ENCODE measurements around the gene RNU1-1. TPM values are rescaled to one million over a fixed set of nuclear protein-coding genes. Genes with fewer than 3 reads are reported as not detected.
"Not testable (repeated sequence)": the region's sequence is repeated elsewhere in the genome, so short reads cannot be mapped to it uniquely, and the experiment has no call there.

Gene RNU1-1
- total and polyA plus RNA-seq, 2 donors from 2014 or later = 26.8 to 8,605 TPM

DNA sequence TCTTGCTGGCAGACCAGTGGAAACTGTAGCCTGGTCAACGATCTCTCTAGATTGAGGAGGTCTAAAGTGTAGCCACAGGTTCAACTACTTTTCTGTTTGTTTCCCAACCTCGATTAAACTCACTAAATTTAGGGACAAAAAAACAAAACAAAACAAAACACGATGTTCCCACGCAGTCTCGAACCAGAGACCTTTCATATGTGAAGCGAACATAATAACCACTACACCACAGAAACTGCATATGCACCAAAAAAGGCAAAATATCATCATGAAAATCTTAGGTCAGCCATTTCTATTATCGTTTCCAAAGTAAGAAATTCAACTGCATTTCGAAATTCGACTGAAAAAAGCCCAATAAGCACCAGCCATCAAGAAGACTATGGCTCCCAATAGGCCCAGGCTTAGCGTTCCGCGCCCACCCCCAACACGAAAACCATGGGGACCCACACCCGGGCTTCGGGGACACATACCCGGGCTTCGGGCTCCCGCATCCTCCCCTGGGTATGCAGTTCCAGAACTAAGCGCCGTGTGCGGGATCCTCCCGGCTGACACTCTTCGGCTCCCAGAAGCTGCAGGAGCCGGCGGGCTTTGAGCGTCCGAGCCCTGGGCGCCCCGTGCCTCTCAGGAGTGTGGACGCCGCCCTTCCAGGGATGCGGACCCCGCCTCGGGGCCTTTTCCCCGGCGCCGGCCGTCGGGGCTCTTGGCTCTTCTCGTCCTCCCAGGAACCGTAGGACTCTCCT lies 33.6 kb upstream of the RNU1-1 start:
- intact Hi-C loops (cut with DNase I); H3K27ac ChIP-seq (ENCODE audit: low read depth in 2 of 2, low read length in 2 of 2); H3K9me3 ChIP-seq (ENCODE audit: control insufficient read depth in 2 of 3, insufficient read depth in 1 of 3, low read length in 3 of 3); H3K9ac ChIP-seq (ENCODE audit: low read length in 3 of 3); FAIRE-seq; H3K36me3 ChIP-seq (ENCODE audit: control insufficient read depth in 2 of 3, insufficient read depth in 3 of 3, low read length in 3 of 3); DNase-seq; H3K4me3 ChIP-seq (ENCODE audit: low read length in 3 of 3); H3K27me3 ChIP-seq (ENCODE audit: control insufficient read depth, insufficient read depth, low read length); H3K4me1 ChIP-seq (ENCODE audit: control insufficient read depth in 2 of 3, insufficient read depth in 2 of 3, low read depth in 1 of 3, low read length in 3 of 3): not testable (repeated sequence)

DNA sequence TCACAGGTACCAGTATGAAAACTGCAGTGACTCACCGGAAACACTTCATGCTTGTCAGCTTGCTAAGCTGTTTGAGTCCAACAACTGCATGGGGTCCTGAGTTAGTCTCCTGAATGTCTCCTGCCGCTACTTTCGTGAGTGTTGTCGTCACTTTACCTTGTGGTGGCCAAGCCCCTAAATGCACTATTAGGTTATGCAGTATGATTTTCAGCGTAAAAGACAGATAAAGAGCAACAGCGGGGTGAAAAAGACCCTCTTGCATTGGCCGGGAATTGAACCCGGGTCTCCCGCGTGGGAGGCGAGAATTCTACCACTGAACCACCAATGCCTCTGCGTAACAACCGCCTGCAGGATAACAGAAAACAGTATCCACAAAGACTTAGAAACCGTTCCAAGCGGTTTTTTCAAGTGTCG lies 31.6 kb upstream of the RNU1-1 start:
- H3K4me3 ChIP-seq (ENCODE audit: low read length in 3 of 3); FAIRE-seq; intact Hi-C loops (cut with DNase I); H3K9ac ChIP-seq (ENCODE audit: low read length in 3 of 3); H3K36me3 ChIP-seq (ENCODE audit: control insufficient read depth in 2 of 3, insufficient read depth in 3 of 3, low read length in 3 of 3); H3K27ac ChIP-seq (ENCODE audit: low read depth in 2 of 2, low read length in 2 of 2); H3K27me3 ChIP-seq (ENCODE audit: control insufficient read depth, insufficient read depth, low read length); H3K9me3 ChIP-seq (ENCODE audit: control insufficient read depth in 2 of 3, insufficient read depth in 1 of 3, low read length in 3 of 3); H3K4me1 ChIP-seq (ENCODE audit: control insufficient read depth in 2 of 3, insufficient read depth in 2 of 3, low read depth in 1 of 3, low read length in 3 of 3): not testable (repeated sequence)
- DNase-seq = peak in 4 of 5 donors; percentile 30 to 59 (median 35)

DNA sequence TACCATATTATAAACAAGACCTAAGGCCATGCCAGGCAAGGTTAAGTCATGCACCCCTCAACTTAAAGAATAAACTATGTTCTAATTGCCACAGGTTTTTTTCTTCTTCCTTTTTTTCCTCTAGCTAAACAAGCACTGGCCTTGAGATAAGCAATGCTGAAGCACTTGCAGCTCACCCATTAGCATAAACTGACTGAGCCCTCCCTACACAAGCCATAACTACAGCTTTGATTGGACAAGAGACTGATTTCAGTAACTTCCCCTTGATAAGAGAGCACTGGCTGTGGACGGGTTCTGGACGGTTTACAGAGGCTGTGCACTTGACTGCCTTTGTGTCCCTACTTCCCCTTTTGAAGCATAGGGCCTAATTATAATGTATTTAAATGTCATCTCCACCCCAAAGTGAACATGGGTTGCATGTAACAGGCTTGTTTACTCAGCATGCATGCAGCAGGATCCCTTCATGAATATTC lies 26.4 kb upstream of the RNU1-1 start:
- H3K27me3 ChIP-seq (ENCODE audit: control insufficient read depth, insufficient read depth, low read length); H3K9ac ChIP-seq (ENCODE audit: low read length in 3 of 3); FAIRE-seq; H3K9me3 ChIP-seq (ENCODE audit: control insufficient read depth in 2 of 3, insufficient read depth in 1 of 3, low read length in 3 of 3); H3K4me1 ChIP-seq (ENCODE audit: control insufficient read depth in 2 of 3, insufficient read depth in 2 of 3, low read depth in 1 of 3, low read length in 3 of 3); H3K36me3 ChIP-seq (ENCODE audit: control insufficient read depth in 2 of 3, insufficient read depth in 3 of 3, low read length in 3 of 3); intact Hi-C loops (cut with DNase I); H3K27ac ChIP-seq (ENCODE audit: low read depth in 2 of 2, low read length in 2 of 2); H3K4me3 ChIP-seq (ENCODE audit: low read length in 3 of 3); DNase-seq: not testable (repeated sequence)

DNA sequence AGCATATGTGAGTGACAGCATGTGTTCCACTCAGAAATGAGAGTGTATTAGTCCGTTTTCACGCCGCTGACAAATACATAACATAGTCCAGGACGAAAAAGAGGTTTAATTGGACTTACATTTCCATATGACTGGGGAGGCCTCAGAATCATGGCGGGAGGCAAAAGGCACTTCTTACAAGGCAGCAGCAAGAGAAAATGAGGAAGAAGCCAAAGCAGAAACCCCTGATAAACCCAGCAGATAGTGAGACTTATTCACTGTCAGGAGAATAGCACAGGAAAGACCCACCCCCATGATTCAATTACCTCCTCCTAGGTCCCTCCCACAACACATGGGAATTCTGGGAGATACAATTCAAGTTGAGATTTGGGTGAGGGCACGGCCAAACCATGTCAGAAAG lies 23.4 kb upstream of the RNU1-1 start:
- H3K36me3 ChIP-seq (ENCODE audit: control insufficient read depth in 2 of 3, insufficient read depth in 3 of 3, low read length in 3 of 3); H3K27me3 ChIP-seq (ENCODE audit: control insufficient read depth, insufficient read depth, low read length); H3K4me1 ChIP-seq (ENCODE audit: control insufficient read depth in 2 of 3, insufficient read depth in 2 of 3, low read depth in 1 of 3, low read length in 3 of 3); DNase-seq; FAIRE-seq; H3K4me3 ChIP-seq (ENCODE audit: low read length in 3 of 3); H3K9me3 ChIP-seq (ENCODE audit: control insufficient read depth in 2 of 3, insufficient read depth in 1 of 3, low read length in 3 of 3); H3K27ac ChIP-seq (ENCODE audit: low read depth in 2 of 2, low read length in 2 of 2); H3K9ac ChIP-seq (ENCODE audit: low read length in 3 of 3); intact Hi-C loops (cut with DNase I): not testable (repeated sequence)

DNA sequence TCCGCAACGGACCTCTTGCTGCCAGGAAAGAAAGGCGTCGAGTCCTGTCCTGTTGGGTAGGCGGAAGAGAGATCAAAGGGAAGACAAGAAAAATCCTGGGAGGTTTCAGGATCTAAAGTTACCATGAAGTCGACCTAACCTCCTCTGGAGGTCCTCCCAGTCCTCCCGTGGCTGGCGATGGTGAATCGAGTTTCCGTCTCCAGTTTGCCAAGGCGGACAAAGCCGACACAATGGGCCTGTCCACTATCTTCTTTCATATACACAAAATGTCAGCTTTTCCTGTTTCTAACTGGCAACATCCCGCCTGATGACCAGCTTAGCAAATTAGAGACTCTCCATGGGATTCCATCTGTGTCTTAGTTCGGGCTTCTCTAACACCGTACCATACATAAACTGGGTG lies 22.7 kb upstream of the RNU1-1 start:
- H3K27ac ChIP-seq (ENCODE audit: low read depth in 2 of 2, low read length in 2 of 2); FAIRE-seq; H3K9me3 ChIP-seq (ENCODE audit: control insufficient read depth in 2 of 3, insufficient read depth in 1 of 3, low read length in 3 of 3); H3K36me3 ChIP-seq (ENCODE audit: control insufficient read depth in 2 of 3, insufficient read depth in 3 of 3, low read length in 3 of 3); intact Hi-C loops (cut with DNase I); H3K4me3 ChIP-seq (ENCODE audit: low read length in 3 of 3); H3K9ac ChIP-seq (ENCODE audit: low read length in 3 of 3); H3K27me3 ChIP-seq (ENCODE audit: control insufficient read depth, insufficient read depth, low read length); H3K4me1 ChIP-seq (ENCODE audit: control insufficient read depth in 2 of 3, insufficient read depth in 2 of 3, low read depth in 1 of 3, low read length in 3 of 3): not testable (repeated sequence)
- DNase-seq = peak in 1 of 5 donors; percentile 41

DNA sequence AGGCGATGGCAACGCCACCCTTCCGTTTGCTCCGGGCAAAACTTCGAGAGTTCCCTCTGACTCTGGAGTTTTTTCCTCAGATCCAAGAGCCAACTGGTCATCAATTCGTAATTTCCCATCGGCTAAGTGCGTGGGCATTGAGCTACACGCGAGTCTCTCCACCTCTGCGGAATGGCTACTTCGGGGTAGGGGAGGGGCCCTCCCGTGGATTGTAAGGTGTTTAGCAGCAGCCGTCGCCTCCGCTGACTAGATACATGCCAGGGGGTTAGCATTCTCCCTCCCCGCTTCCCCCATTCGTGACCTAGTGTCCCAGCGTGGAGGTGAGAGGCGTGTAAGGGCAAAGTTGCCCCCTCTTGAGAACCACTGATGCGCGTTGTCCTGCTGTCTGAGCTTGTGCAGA lies 21.8 kb upstream of the RNU1-1 start:
- not testable (repeated sequence) for H3K27me3 ChIP-seq (ENCODE audit: control insufficient read depth, insufficient read depth, low read length); FAIRE-seq

DNA sequence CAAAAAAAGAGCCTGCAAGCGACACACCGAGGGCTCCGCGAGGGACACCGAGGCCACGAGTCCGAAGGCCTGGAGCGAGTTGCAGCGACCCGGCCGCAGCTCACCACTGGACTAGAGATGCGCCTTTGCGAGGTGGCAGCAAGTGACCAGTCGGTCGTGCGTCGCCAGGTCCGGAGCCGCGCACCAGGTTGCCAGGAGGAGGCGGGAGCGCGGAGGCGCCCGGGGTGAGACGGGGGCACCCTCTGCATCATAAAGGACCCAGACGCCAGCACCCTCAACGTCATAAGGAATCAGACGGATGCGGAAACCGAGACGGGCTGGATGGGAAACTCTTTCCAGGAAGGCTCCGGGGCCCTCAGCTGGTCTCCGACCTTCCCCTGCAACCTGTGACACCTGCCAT lies 21.4 kb upstream of the RNU1-1 start:
- H3K27me3 ChIP-seq (ENCODE audit: control insufficient read depth, insufficient read depth, low read length); H3K4me1 ChIP-seq (ENCODE audit: control insufficient read depth in 2 of 3, insufficient read depth in 2 of 3, low read depth in 1 of 3, low read length in 3 of 3); H3K9ac ChIP-seq (ENCODE audit: low read length in 3 of 3); H3K36me3 ChIP-seq (ENCODE audit: control insufficient read depth in 2 of 3, insufficient read depth in 3 of 3, low read length in 3 of 3); H3K27ac ChIP-seq (ENCODE audit: low read depth in 2 of 2, low read length in 2 of 2); H3K9me3 ChIP-seq (ENCODE audit: control insufficient read depth in 2 of 3, insufficient read depth in 1 of 3, low read length in 3 of 3); intact Hi-C loops (cut with DNase I); H3K4me3 ChIP-seq (ENCODE audit: low read length in 3 of 3); FAIRE-seq: not testable (repeated sequence)
- peak in 3 of 5 donors; percentile 11 to 55 (median 48) for DNase-seq

More for the DNA sequence above, 21.8 kb upstream of the RNU1-1 start:
- intact Hi-C loops (cut with DNase I); H3K4me1 ChIP-seq (ENCODE audit: control insufficient read depth in 2 of 3, insufficient read depth in 2 of 3, low read depth in 1 of 3, low read length in 3 of 3); H3K36me3 ChIP-seq (ENCODE audit: control insufficient read depth in 2 of 3, insufficient read depth in 3 of 3, low read length in 3 of 3); H3K27ac ChIP-seq (ENCODE audit: low read depth in 2 of 2, low read length in 2 of 2); H3K9me3 ChIP-seq (ENCODE audit: control insufficient read depth in 2 of 3, insufficient read depth in 1 of 3, low read length in 3 of 3); H3K9ac ChIP-seq (ENCODE audit: low read length in 3 of 3); H3K4me3 ChIP-seq (ENCODE audit: low read length in 3 of 3): not testable (repeated sequence)
- peak in 1 of 5 donors; percentile 60 for DNase-seq

DNA sequence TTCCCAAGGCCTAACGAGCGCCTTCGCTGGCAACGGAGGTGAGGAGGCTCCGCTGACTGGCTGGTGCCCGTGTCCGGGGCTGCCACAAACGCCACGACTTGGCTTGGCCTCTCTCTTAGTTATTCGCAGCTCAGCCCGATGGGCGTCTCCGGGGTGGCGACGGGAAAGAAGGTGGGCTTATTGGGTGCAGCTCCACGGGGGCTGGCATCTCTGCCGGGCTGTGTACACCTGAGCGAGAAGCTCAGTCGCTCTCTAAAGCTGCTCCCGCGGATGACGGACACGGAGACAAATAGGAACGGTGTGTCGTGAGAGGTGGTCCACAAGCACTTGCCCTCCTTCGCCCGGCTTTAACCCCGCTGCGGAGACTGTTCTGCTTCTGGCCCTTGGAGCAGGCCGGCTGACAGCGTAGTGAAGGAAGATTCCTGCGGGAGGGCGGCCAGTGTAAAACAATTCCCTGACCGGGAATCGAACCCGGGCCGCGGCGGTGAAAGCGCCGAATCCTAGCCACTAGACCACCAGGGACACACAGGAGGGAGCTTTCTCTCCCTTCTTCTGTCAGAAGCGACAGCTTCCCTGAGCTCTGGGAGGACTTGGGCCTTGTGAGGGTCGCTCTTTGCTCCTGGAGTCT lies 20.9 kb upstream of the RNU1-1 start:
- H3K9ac ChIP-seq (ENCODE audit: low read length in 3 of 3); H3K9me3 ChIP-seq (ENCODE audit: control insufficient read depth in 2 of 3, insufficient read depth in 1 of 3, low read length in 3 of 3); H3K27me3 ChIP-seq (ENCODE audit: control insufficient read depth, insufficient read depth, low read length); intact Hi-C loops (cut with DNase I); H3K36me3 ChIP-seq (ENCODE audit: control insufficient read depth in 2 of 3, insufficient read depth in 3 of 3, low read length in 3 of 3); H3K4me3 ChIP-seq (ENCODE audit: low read length in 3 of 3); FAIRE-seq; H3K27ac ChIP-seq (ENCODE audit: low read depth in 2 of 2, low read length in 2 of 2); H3K4me1 ChIP-seq (ENCODE audit: control insufficient read depth in 2 of 3, insufficient read depth in 2 of 3, low read depth in 1 of 3, low read length in 3 of 3): not testable (repeated sequence)
- peak in 3 of 5 donors; percentile 64 to 83 (median 68) for DNase-seq
